NT2/D1 (cell line): ENCODE data around the gene EEF1G.

Experiments used
- DNase-seq: peaks from one replicate; pipeline ENCODE4 v3.0.0-alpha.2; 2011; ENCODE audit warnings: low read depth, low spot score
- H3K27me3 ChIP-seq: 2 replicates; pipeline ENCODE4 v1.6.0; 2011; ENCODE audit warnings: mild to moderate bottlenecking; ENCODE audit not compliant: insufficient read length, insufficient read depth
- H3K36me3 ChIP-seq: 2 replicates; pipeline ENCODE4 v1.6.1; 2011; ENCODE audit warnings: mild to moderate bottlenecking, low read length, mixed read lengths; ENCODE audit not compliant: insufficient read depth, insufficient read length
- H3K4me1 ChIP-seq: 2 replicates; pipeline ENCODE4 v1.5.1; 2011; ENCODE audit not compliant: insufficient read depth, insufficient read length
- H3K4me3 ChIP-seq: 2 replicates; pipeline ENCODE4 v1.5.1; 2011; ENCODE audit warnings: low read depth; ENCODE audit not compliant: insufficient read length
- H3K9ac ChIP-seq: 2 replicates; pipeline ENCODE4 v1.6.0; 2011; ENCODE audit warnings: low read depth; ENCODE audit not compliant: insufficient read length
- H3K9me3 ChIP-seq: 2 replicates; pipeline ENCODE4 v1.5.1; 2011; ENCODE audit warnings: mild to moderate bottlenecking, low read length; ENCODE audit not compliant: insufficient read depth
- SUZ12 ChIP-seq: IDR thresholded peaks from 2 replicates; pipeline ENCODE4 v1.6.1; 2011; ENCODE audit not compliant: insufficient read length, insufficient read depth; ENCODE audit errors: extremely low read depth
- YY1 ChIP-seq: IDR thresholded peaks from 2 replicates; pipeline ENCODE4 v1.6.1; 2011; ENCODE audit not compliant: insufficient read length, insufficient read depth
- ZNF274 ChIP-seq: IDR thresholded peaks from 2 replicates; pipeline ENCODE4 v1.6.1; 2011; ENCODE audit warnings: mild to moderate bottlenecking, low read depth, low read length

The EEF1G gene

DNA sequence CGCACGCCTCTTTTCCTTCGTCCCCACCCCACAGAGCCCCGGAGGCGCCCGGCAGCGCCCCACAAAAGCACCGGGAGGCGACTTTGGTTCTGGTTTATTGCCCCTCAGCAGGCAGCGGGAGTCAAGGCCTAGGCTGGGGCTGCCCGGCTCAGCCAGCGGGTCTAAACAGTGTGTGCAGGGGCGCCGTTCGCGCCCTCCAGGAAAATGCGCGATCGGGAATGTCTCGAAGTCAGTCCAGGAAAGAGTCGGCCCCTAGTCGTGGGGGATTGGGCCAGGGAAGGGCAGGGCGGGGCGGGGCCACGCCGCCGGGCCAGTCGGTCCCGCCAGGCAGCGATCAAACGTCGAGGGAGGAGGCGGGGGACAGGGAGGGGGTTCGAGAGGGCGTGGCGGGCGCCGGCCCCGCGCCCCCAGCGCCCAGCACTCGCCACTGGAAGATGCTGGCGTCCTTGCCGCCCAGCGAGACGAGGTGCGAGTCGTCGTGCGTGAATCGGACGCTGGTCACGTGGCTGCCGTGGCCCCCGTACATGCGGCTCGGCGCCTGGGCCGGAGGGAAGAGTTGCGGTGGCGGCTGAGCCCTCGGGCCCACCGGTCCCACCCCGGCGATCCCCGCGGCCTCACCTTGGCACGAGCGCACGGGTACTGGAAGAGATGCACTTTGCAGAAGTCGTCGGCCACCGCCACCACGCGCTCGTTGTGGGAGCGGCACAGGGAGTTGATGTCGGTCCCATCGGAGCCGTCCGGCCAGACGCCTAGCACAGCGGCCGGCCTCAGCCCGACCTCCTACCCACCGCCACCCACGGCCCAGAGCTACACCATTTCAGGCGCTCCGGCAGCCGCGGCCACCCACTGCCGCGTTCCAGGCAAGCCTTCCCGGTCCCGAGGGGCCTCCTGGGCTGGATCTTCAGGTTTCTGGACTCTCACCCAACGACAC lies 28.7 kb upstream of the EEF1G start:
- H3K9ac ChIP-seq: peak overlapping the region; percentile 85
- H3K9me3 ChIP-seq: no peaks in the 10 kb centered on the region
- no peak for DNase-seq
- H3K4me3 ChIP-seq: peak overlapping the region; percentile 58
- TF ChIP-seq YY1: no peak
- TF ChIP-seq ZNF274: no peak
- TF ChIP-seq SUZ12: no peak
- H3K4me1 ChIP-seq: peaks cover 20% of the 10 kb centered on the region
- peaks cover 44% of the 10 kb centered on the region for H3K36me3 ChIP-seq
- peaks cover 2% of the 10 kb centered on the region for H3K27me3 ChIP-seq

DNA sequence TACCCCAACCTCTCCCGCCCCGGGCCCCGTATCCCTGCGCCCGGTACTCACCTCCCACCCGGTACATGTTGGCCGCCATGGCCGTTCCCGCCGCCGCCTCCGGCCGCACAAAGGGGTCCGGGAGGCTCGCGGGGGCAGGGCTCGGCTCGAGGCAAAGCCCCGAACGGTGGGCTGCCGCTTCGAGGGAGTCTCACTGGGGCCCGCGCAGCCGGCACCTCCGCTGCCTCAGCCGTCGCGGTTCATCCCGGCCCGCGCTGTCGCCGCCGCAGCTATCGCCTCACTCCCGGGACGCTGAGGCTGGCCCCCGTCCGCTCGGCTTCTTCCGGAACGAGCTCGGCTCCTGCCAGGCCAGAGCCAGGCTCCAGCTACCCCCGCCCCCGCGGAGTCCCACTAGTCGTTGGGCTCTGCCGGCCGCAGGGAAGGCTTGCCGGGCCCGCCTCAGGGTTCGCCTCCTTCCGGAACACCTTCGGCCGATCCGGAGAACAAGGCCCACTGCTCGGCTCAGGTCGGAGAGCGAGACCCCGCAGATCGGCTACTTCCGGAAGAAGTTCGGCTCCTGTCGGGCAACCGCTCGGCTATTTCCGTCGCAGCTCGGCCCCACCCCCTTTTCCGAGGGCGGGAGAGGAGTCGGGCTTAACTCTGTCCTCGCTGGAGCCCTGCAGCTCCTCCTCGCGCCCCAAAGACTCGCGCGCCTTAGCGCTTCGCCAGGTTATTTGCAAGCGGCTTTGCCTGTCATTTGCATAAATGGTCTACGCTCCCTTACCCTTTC lies 27.9 kb upstream of the EEF1G start, which contains the start of gene MTA2:
Gene MTA2, minus strand, starts transcription at position 494 of the 769 bp plus-strand sequence. Its CDS starts 415 bp downstream, at position 79.
- H3K9me3 ChIP-seq: no peaks in the 10 kb centered on the region
- TF ChIP-seq ZNF274 (no peak), SUZ12 (no peak), YY1 (no peak)
- peak; percentile 97 for DNase-seq
- peak within 1 kb of the TSS; percentile 95 for H3K4me3 ChIP-seq
- H3K9ac ChIP-seq: peak within 1 kb of the TSS; percentile 99
- peaks cover 49% of the 10 kb centered on the region for H3K36me3 ChIP-seq
- peaks cover 2% of the 10 kb centered on the region for H3K27me3 ChIP-seq
- peaks cover 20% of the 10 kb centered on the region for H3K4me1 ChIP-seq

DNA sequence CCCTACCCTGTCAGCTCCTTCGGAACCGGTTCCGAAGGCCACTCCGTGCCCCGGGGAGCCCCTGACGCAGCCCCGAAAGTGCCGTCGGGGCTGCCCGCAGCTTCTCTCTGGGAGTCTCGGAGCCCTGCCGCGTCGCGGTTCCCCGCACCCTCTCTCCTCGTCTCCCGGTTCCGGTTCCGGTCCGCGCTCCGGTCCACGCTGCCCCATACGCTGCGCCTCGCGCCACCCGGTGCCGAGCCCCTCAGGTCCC lies 27.4 kb upstream of the EEF1G start:
- no peak for DNase-seq
- H3K4me3 ChIP-seq: peak overlapping the region; percentile 95
- no peaks in the 10 kb centered on the region for H3K9me3 ChIP-seq
- H3K27me3 ChIP-seq: peaks cover 2% of the 10 kb centered on the region
- peaks cover 20% of the 10 kb centered on the region for H3K4me1 ChIP-seq
- peaks cover 55% of the 10 kb centered on the region for H3K36me3 ChIP-seq
- TF ChIP-seq SUZ12: no peak
- no peak for TF ChIP-seq YY1
- TF ChIP-seq ZNF274: no peak
- peak overlapping the region; percentile 99 for H3K9ac ChIP-seq

DNA sequence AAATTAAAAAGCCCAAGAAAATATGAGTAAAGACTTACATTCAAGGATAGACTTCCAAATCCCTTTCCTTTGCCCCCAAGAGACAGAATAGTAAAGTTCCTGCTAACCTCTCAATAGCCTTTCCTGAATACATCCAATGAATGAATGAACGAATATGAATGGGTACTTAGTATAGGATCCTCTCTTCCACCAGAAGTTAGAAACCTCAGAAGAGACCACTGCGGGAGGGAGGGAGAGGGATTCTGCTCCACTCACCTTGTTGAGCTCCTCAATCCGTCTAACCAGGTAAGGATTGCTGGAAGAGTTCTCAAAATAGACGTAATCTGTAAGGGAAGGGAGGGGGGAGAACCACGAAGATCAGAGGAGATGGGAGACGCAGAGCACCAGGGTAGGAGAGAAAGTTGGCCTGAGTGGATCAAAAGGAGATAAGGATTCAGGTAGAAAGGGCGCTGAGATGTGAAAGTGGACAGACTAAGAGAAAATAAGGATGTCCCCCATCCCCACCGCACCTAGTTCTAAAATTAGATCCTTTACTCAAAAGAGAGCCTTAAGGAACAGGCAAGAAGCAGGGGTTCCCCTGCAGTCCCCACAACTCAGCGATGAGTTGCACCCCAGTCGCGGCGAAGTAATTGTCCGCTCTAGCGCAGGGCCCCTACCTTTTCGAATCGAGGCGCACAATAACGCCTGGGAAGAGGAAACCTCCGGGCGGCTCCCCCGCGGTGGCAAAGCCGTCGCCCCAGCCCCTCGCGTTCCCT lies 26.9 kb upstream of the EEF1G start:
- DNase-seq: no peak
- no peaks in the 10 kb centered on the region for H3K9me3 ChIP-seq
- peak overlapping the region; percentile 99 for H3K9ac ChIP-seq
- H3K4me3 ChIP-seq: peak overlapping the region; percentile 95
- peaks cover 18% of the 10 kb centered on the region for H3K4me1 ChIP-seq
- peaks cover 57% of the 10 kb centered on the region for H3K36me3 ChIP-seq
- TF ChIP-seq SUZ12: no peak
- no peak for TF ChIP-seq YY1
- no peak for TF ChIP-seq ZNF274
- peaks cover 2% of the 10 kb centered on the region for H3K27me3 ChIP-seq

DNA sequence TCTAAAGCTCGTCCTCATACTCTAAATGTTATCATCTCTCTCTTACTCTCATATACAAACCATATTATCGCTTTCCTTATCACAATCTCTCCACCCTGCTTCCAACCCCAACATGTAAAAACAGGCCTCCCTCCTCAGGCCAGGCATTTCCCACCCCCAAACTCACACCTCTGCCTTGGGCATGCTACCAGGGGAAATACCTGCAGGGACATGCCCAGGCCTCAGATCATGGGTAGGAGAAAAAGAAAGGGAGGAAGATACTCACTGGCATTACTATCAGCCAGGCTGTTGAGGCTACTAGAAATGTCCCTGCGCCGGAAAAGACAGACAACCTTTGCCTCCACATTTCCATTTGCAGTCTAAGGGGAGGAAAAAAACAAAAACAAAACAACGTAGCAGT lies 26.2 kb upstream of the EEF1G start:
- H3K27me3 ChIP-seq: peaks cover 2% of the 10 kb centered on the region
- DNase-seq: no peak
- TF ChIP-seq ZNF274 (no peak), SUZ12 (no peak), YY1 (no peak)
- peaks cover 59% of the 10 kb centered on the region for H3K36me3 ChIP-seq
- peak overlapping the region; percentile 95 for H3K4me3 ChIP-seq
- peak overlapping the region; percentile 99 for H3K9ac ChIP-seq
- H3K4me1 ChIP-seq: peaks cover 12% of the 10 kb centered on the region
- H3K9me3 ChIP-seq: no peaks in the 10 kb centered on the region

DNA sequence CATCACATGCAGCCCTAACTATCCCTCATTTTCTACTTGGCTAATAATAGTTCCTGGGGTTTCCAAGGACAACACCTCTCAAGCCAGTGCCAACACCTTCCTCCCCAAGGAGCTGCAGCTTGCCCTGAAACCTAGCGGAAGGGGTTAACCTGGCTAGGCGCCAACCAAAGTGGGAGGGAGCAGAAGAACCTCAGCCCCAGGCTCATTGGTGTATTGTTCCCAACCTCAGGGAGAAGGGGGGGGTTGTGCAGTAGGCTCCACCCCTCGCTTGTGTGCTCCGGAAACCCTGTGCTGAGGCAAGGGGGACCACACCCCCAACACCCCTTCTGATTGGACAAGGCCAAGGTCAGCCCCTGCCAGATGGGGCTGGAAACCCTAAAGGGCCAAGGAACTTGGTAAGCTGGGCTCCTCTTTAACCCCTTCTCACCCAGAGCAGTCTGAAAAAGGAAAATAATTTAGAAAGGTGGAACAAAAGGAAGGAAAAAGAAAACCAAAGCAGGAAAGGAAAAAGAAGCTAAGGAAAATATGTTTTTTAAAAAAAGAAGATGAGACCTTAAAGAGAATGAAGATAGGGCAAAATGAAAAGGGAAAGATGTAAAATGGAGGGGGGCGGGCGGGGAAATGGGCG lies 25.5 kb upstream of the EEF1G start:
- no peak for TF ChIP-seq ZNF274
- TF ChIP-seq YY1: no peak
- no peak for TF ChIP-seq SUZ12
- H3K4me3 ChIP-seq: no peak overlapping the region
- DNase-seq: peak; percentile 90
- H3K9me3 ChIP-seq: no peaks in the 10 kb centered on the region
- peaks cover 66% of the 10 kb centered on the region for H3K36me3 ChIP-seq
- peaks cover 10% of the 10 kb centered on the region for H3K4me1 ChIP-seq
- no peak overlapping the region for H3K9ac ChIP-seq
- peaks cover 2% of the 10 kb centered on the region for H3K27me3 ChIP-seq
